Measurements from ENCODE around the gene GRID2IP.

Gene GRID2IP

DNA sequence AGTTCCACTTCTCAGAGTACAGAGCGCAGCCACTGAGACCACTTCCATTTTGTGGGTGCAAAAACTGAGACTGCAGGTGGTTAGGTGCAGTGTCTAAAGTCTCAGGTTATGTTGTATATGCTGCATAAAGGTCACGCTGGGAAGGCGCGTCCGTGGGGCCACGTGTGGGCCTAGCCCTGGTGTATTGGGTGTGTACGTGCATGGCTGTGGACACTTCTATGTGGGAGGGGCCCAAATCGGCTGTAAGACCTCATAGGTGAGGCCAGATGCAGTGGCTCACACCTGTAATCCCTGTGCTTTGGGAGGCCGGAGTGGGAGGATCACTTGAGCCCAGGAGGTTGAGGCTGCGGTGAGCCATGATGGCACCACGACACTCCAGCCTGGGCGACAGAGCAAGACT lies 37.7 kb downstream of the GRID2IP start:
- TF ChIP-seq, protein P1, sequence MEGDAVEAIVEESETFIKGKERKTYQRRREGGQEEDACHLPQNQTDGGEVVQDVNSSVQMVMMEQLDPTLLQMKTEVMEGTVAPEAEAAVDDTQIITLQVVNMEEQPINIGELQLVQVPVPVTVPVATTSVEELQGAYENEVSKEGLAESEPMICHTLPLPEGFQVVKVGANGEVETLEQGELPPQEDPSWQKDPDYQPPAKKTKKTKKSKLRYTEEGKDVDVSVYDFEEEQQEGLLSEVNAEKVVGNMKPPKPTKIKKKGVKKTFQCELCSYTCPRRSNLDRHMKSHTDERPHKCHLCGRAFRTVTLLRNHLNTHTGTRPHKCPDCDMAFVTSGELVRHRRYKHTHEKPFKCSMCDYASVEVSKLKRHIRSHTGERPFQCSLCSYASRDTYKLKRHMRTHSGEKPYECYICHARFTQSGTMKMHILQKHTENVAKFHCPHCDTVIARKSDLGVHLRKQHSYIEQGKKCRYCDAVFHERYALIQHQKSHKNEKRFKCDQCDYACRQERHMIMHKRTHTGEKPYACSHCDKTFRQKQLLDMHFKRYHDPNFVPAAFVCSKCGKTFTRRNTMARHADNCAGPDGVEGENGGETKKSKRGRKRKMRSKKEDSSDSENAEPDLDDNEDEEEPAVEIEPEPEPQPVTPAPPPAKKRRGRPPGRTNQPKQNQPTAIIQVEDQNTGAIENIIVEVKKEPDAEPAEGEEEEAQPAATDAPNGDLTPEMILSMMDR (IDR thresholded peaks at IDR 0.05; ENCODE audit: low read depth, low read length) = no peak
- DNase-seq (ENCODE audit: low read depth in 2 of 2) = no peak
- no peak overlapping the region for H3K4me3 ChIP-seq (replicated peaks in 1 of 2; ENCODE audit: low read depth in 2 of 2, low read length in 2 of 2)

- DNase-seq (ENCODE audit: low read depth in 2 of 2) = no peak
- no peak overlapping the region for H3K4me3 ChIP-seq (replicated peaks in 1 of 2; ENCODE audit: low read depth in 2 of 2, low read length in 2 of 2)
- TF ChIP-seq, protein P1 (IDR thresholded peaks at IDR 0.05; ENCODE audit: low read depth, low read length) = no peak
Measured at GRCh38 chr7:6512892-6513291, 38.4 kb downstream of the GRID2IP start.

DNA sequence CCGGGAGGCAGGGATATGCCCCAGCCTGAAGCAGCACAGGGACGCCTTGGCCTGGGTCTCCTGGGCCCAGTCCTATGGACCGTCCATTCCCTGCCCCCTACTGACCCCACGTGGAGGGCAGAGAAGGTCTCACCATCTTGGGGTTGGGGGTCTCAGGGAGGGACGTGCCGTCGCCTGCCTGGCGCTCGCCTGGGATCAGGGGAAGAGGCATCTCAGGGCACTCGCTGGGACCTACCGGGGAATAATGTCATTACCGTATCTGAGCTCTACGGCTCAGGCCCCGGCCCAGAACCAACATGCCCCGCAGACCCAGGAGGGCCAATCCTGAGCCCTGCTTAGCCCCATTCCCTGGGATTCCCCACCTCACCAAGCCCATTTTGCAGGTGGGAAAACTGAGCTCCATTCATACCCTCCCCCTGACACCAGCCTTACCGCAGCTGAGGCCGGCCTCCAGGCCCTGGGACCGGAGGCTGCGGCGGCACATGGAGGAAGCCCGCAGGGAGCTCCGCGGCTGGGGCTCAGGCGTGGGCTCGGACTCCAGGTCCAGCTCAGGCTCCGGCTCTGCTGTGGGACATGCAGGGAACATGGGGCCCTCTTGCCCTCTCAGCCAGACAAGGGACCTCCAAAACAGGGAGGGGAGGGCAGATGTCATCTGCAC lies 40.7 kb downstream of the GRID2IP start:
- DNase-seq (ENCODE audit: low read depth in 2 of 2) = no peak
- H3K4me3 ChIP-seq (replicated peaks in 1 of 2; ENCODE audit: low read depth in 2 of 2, low read length in 2 of 2) = no peak overlapping the region
- TF ChIP-seq, protein P1 (IDR thresholded peaks at IDR 0.05; ENCODE audit: low read depth, low read length) = no peak

GRCh38 chr7:6508950-6509349 lies 42.3 kb downstream of the GRID2IP start:
- TF ChIP-seq, protein P1 (IDR thresholded peaks at IDR 0.05; ENCODE audit: low read depth, low read length) = no peak
- DNase-seq (ENCODE audit: low read depth in 2 of 2) = no peak

DNA sequence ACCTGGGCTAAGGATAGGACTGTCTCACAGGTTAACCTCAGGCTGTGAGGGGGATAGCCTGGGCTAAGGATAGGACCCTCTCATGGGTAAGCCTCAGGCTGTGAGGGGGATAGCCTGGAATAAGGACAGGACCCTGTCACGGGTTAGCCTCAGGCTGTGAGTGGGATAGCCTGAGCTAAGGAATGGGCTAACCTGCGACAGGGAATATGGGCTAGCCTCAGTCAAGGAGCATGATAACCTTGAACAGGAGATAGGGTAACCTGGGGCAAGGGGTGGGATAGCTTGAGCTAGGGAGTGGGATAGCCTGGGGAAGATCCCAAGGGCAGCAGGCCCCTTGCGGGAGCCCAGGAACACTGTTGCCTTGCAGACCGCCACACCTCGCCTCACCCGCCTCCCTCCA lies 42.7 kb downstream of the GRID2IP start:
- no peak for DNase-seq (ENCODE audit: low read depth in 2 of 2)

More at GRCh38 chr7:6508950-6509349, 42.3 kb downstream of the GRID2IP start:
- H3K4me3 ChIP-seq (replicated peaks in 1 of 2; ENCODE audit: low read depth in 2 of 2, low read length in 2 of 2) = no peak overlapping the region

GRCh38 chr7:6507906-6508305 lies 43.4 kb downstream of the GRID2IP start:
- no peak for DNase-seq (ENCODE audit: low read depth in 2 of 2)
- no peak overlapping the region for H3K4me3 ChIP-seq (replicated peaks in 1 of 2; ENCODE audit: low read depth in 2 of 2, low read length in 2 of 2)
- TF ChIP-seq, protein P1 (IDR thresholded peaks at IDR 0.05; ENCODE audit: low read depth, low read length) = no peak

More for the DNA sequence above, 42.7 kb downstream of the GRID2IP start:
- TF ChIP-seq, protein P1 (IDR thresholded peaks at IDR 0.05; ENCODE audit: low read depth, low read length) = no peak
- H3K4me3 ChIP-seq (replicated peaks in 1 of 2; ENCODE audit: low read depth in 2 of 2, low read length in 2 of 2) = no peak overlapping the region

Measured in cardiac fibroblast (primary cell).